ENCODE results near the gene TFDP2. TPM values are rescaled to one million over a fixed set of nuclear protein-coding genes. Genes with fewer than 3 reads are reported as not detected.

Gene TFDP2
- total and polyA plus RNA-seq, 12 donors = 11.0 to 77.8 (median 54.3) TPM

DNA sequence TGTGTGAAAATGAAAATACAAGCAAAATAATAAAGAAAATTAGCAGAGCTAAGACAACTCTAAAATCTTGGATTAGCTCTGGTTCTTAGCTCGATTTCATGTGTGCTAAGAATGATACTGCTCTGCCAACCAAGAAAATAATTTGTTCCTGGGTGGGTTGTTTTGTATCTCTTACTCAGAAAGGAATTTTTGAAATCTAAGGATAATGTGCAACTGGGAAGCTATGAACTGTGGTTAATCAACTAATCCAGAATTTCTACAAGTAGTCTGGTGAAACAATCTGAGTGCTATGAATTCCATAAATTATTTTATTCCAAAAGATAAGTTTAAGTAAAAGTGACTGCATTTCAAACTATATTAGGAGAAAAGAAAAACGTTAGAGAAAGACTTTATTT is 92.0 kb downstream of the TFDP2 start:
- no peak overlapping the region for H3K27ac ChIP-seq
- H3K4me3 ChIP-seq = no peak overlapping the region
- TF ChIP-seq, protein P1, sequence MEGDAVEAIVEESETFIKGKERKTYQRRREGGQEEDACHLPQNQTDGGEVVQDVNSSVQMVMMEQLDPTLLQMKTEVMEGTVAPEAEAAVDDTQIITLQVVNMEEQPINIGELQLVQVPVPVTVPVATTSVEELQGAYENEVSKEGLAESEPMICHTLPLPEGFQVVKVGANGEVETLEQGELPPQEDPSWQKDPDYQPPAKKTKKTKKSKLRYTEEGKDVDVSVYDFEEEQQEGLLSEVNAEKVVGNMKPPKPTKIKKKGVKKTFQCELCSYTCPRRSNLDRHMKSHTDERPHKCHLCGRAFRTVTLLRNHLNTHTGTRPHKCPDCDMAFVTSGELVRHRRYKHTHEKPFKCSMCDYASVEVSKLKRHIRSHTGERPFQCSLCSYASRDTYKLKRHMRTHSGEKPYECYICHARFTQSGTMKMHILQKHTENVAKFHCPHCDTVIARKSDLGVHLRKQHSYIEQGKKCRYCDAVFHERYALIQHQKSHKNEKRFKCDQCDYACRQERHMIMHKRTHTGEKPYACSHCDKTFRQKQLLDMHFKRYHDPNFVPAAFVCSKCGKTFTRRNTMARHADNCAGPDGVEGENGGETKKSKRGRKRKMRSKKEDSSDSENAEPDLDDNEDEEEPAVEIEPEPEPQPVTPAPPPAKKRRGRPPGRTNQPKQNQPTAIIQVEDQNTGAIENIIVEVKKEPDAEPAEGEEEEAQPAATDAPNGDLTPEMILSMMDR (IDR thresholded peaks at IDR 0.05) = no peak
- H3K36me3 ChIP-seq = no peaks in the 10 kb centered on the region
- 68 to 80% methylated on average over 2 of the region's 2 CpGs for WGBS, 2 donors
- no peaks in the 10 kb centered on the region for H3K27me3 ChIP-seq
- peaks cover 0 to 13% (median 0%) of the 10 kb centered on the region in 11 donors for H3K9me3 ChIP-seq
- no peak for ATAC-seq
- intact Hi-C loops (cut with DNase I) = no loop called here
- no peaks in the 10 kb centered on the region for H3K4me1 ChIP-seq
- DNase-seq = no peak

DNA sequence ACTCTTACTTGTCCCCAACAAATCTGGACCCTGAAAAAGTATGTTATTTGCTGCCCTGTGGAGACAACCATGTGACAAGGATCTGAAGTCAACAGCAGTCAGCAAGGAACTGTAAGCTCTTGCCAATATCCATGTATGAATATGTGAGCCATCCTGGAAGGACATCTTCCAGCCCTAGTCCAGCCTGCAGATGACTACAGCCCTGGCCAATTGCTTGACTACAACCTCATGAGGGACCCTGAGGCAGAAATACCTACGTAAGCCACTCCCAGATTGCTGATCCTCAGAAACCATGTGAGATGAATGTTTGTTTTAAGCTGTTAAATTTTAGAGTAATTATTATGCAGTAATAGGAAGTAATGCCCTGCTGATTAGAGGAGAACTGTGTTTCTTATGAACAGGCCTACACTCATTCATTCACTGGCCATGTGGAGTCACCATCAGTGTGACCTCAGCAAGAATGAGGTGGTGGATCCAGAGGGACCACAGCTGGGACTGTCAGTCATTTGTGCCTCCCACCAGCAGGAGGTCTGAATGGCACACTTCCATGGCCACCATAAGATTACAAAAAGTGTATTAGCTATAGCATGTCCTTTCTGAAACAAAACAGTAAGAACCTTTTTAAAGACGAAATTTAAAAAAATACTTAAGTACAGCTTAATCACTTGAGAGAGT is 92.6 kb downstream of the TFDP2 start:
- Histone ChIP-seq H3K36me3 (peaks cover 0 to 3% (median 0%) of the 10 kb centered on the region in 9 donors), H3K27ac (no peak overlapping the region), H3K4me1 (no peaks in the 10 kb centered on the region), H3K9me3 (peaks cover 0 to 13% (median 0%) of the 10 kb centered on the region in 11 donors), H3K27me3 (no peaks in the 10 kb centered on the region), H3K4me3 (no peak overlapping the region)
- intact Hi-C loops (cut with DNase I) = no loop called here
- TF ChIP-seq, protein P1 (IDR thresholded peaks at IDR 0.05) = no peak
- 79 to 94% methylated on average over 2 of the region's 2 CpGs for WGBS, 2 donors
- DNase-seq (no peak), ATAC-seq (no peak)

- 89 to 91% methylated on average over 1 of the region's 1 CpG for WGBS, 2 donors
- intact Hi-C loops (cut with DNase I) = no loop called here
Observed at GRCh38 chr3:142053835-142054234, 95.5 kb downstream of the TFDP2 start.

GRCh38 chr3:142053244-142053643 is 96.1 kb downstream of the TFDP2 start:
- DNase-seq (no peak), ATAC-seq (no peak)
- H3K36me3 ChIP-seq = peaks cover 0 to 6% (median 0%) of the 10 kb centered on the region in 9 donors
- 60 to 72% methylated on average over 2 of the region's 2 CpGs for WGBS, 2 donors
- TF ChIP-seq, protein P1 (IDR thresholded peaks at IDR 0.05) = no peak
- no peaks in the 10 kb centered on the region for H3K27me3 ChIP-seq
- no peak overlapping the region for H3K27ac ChIP-seq
- intact Hi-C loops (cut with DNase I) = no loop called here
- H3K4me3 ChIP-seq = no peak overlapping the region
- H3K9me3 ChIP-seq = peaks cover 0 to 10% (median 0%) of the 10 kb centered on the region in 11 donors
- no peaks in the 10 kb centered on the region for H3K4me1 ChIP-seq

More at GRCh38 chr3:142053835-142054234, 95.5 kb downstream of the TFDP2 start:
- TF ChIP-seq, protein P1 (IDR thresholded peaks at IDR 0.05) = no peak
- peaks cover 0 to 6% (median 0%) of the 10 kb centered on the region in 9 donors for H3K36me3 ChIP-seq
- ATAC-seq (no peak), DNase-seq (no peak)
- no peaks in the 10 kb centered on the region for H3K27me3 ChIP-seq
- H3K4me1 ChIP-seq = no peaks in the 10 kb centered on the region
- peaks cover 0 to 10% (median 0%) of the 10 kb centered on the region in 11 donors for H3K9me3 ChIP-seq
- H3K27ac ChIP-seq = no peak overlapping the region
- no peak overlapping the region for H3K4me3 ChIP-seq
